ENCODE data around the gene TMEM132A. TPM values are rescaled to one million over a fixed set of nuclear protein-coding genes. Genes with fewer than 3 reads are reported as not detected.
"Not testable (repeated sequence)": the region's sequence is repeated elsewhere in the genome, so short reads cannot be mapped to it uniquely, and the experiment has no call there.

Gene TMEM132A
- total RNA-seq, 4 donors from 2014 or later: 1.8 to 7.0 (median 3.5) TPM

DNA sequence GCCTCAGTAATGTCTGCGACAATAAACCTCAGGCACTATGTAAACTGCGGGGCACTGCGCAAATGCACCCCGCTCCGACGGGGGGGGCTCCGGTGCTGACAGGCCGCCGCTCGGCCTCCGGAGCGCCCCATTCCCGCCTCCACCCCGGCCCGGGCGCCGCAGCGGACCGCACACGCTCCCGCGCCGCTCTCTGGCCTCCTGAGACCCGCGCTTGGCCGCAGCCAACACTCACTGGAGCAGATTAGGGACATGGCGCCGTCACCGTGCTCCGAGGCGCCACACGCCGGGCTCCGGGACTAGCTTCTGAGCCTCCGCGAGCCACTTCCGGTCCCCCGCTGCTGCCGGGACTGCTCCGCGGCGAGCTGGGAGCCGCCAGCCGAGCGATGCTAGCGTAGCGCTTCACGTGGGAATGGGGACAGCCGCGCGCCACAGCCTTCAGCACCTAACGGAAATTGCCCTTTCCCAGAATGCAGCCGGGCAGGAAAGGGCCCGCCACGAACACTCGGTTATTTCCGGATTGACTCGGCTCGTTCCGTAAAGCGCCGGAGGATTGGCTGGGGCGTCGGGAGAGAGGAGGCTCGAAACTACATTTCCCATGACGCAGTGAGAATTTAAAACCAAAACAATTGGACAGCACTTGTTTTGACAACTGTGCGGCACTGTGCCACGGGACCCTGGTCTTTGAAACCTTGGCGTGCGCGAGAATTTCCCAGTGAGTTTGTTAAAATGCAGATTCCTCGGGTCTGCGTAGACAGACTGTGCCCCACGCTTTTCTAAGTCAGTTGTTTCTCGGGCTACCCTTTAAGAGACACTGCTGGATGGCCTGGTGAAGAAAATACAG, 17.9 kb upstream of the TMEM132A start, which contains the start of gene PRPF19:
Gene PRPF19, minus strand, starts transcription at position 454 of the 841 bp plus-strand sequence. Its CDS starts 203 bp downstream, at position 251.
- WGBS, 2 donors (ENCODE audit: low coverage in 1 of 2): 1% methylated on average over 65 of the region's 75 CpGs; no CpG with 5 or more reads in 1 of the 2 donors
- H3K36me3 ChIP-seq: peaks cover 0 to 11% (median 3%) of the 10 kb centered on the region in 4 donors
- in situ Hi-C loops (cut with MboI; ENCODE audit: low pct_ligation_motif_present in 1 of 4, low pct_unique_long_range_greater_than_20kb in 1 of 4, low sequenced_read_pairs in 3 of 4): no loop called here
- H3K27me3 ChIP-seq: no peaks in the 10 kb centered on the region
- peaks cover 9 to 31% (median 20%) of the 10 kb centered on the region in 4 donors for H3K4me1 ChIP-seq
- no peaks in the 10 kb centered on the region for H3K9me3 ChIP-seq
- TF ChIP-seq POLR2AphosphoS5 (IDR thresholded peaks at IDR 0.05) (peak; percentile 89 to 95 (median 91)), CTCF (IDR thresholded peaks at IDR 0.05) (no peak), POLR2A (IDR thresholded peaks at IDR 0.05) (peak; percentile 82), EP300 (IDR thresholded peaks at IDR 0.05; ENCODE audit: low read depth) (no peak)
- H3K4me3 ChIP-seq: peak within 1 kb of the TSS; percentile 66 to 89 (median 85)
- H3K27ac ChIP-seq: peak within 1 kb of the TSS; percentile 96 to 99 (median 98)
- intact Hi-C loops (cut with DNase I; ENCODE audit: low total_unique reads): no loop called here
- DNase-seq: peak; percentile 99

DNA sequence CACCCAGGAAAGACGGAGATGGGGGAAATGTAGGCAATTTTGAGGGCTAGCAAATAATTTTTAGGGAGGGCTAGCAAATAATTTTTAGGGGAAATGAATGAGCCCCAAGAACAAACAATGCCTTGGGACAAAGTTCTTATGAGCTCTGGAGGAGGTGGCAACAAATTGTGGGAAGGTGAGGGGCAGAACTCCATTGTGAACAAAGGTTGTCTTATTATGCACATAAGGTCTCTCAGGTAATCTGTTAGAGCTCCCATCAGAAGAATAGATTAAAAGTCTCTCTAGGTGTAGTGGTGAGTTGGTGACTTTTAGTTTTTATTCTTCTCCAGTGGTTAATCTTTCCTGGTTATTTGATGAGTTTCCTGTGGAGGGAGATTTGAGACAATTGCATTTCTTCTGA, 15.5 kb upstream of the TMEM132A start:
- 44 to 60% methylated on average over 1 of the region's 1 CpG for WGBS, 2 donors (ENCODE audit: low coverage in 1 of 2)
- no peak for DNase-seq
- Histone ChIP-seq H3K36me3 (no peaks in the 10 kb centered on the region), H3K27ac (no peak overlapping the region), H3K4me1 (peaks cover 9 to 33% (median 25%) of the 10 kb centered on the region in 4 donors), H3K4me3 (no peak overlapping the region), H3K27me3 (no peaks in the 10 kb centered on the region), H3K9me3 (no peaks in the 10 kb centered on the region)
- no peak for TF ChIP-seq CTCF (IDR thresholded peaks at IDR 0.05)
- TF ChIP-seq POLR2AphosphoS5 (IDR thresholded peaks at IDR 0.05): no peak
- TF ChIP-seq POLR2A (IDR thresholded peaks at IDR 0.05): no peak
- intact Hi-C loops (cut with DNase I; ENCODE audit: low total_unique reads): no loop called here
- in situ Hi-C loops (cut with MboI; ENCODE audit: low pct_ligation_motif_present in 1 of 4, low pct_unique_long_range_greater_than_20kb in 1 of 4, low sequenced_read_pairs in 3 of 4): no loop called here

- DNase-seq; H3K27me3 ChIP-seq; H3K9me3 ChIP-seq; intact Hi-C loops (cut with DNase I; ENCODE audit: low total_unique reads); in situ Hi-C loops (cut with MboI; ENCODE audit: low pct_ligation_motif_present in 1 of 4, low pct_unique_long_range_greater_than_20kb in 1 of 4, low sequenced_read_pairs in 3 of 4); H3K4me3 ChIP-seq; H3K36me3 ChIP-seq: not testable (repeated sequence)
- Histone ChIP-seq H3K27ac (peak overlapping the region in 1 of 4 donors; percentile 38), H3K4me1 (peaks cover 6 to 31% (median 22%) of the 10 kb centered on the region in 4 donors)
- 67 to 81% methylated on average over 3 of the region's 3 CpGs for WGBS, 2 donors (ENCODE audit: low coverage in 1 of 2)
These were observed 14.5 kb upstream of the TMEM132A start for GRCh38 chr11:60909680-60910280.

GRCh38 chr11:60910281-60910687, 14.0 kb upstream of the TMEM132A start:
- 54 to 59% methylated on average over 2 to 3 of the region's 3 CpGs for WGBS, 2 donors (ENCODE audit: low coverage in 1 of 2)
- peak overlapping the region in 1 of 4 donors; percentile 38 for H3K27ac ChIP-seq
- intact Hi-C loops (cut with DNase I; ENCODE audit: low total_unique reads): no loop called here
- no peak for TF ChIP-seq CTCF (IDR thresholded peaks at IDR 0.05)
- no peak for TF ChIP-seq POLR2AphosphoS5 (IDR thresholded peaks at IDR 0.05)
- TF ChIP-seq POLR2A (IDR thresholded peaks at IDR 0.05): no peak
- no peak for TF ChIP-seq EP300 (IDR thresholded peaks at IDR 0.05; ENCODE audit: low read depth)
- H3K27me3 ChIP-seq: no peaks in the 10 kb centered on the region
- DNase-seq: peak; percentile 68
- H3K4me3 ChIP-seq: no peak overlapping the region
- peaks cover under 1 to 30% (median 22%) of the 10 kb centered on the region in 4 donors for H3K4me1 ChIP-seq
- no peaks in the 10 kb centered on the region for H3K9me3 ChIP-seq
- in situ Hi-C loops (cut with MboI; ENCODE audit: low pct_ligation_motif_present in 1 of 4, low pct_unique_long_range_greater_than_20kb in 1 of 4, low sequenced_read_pairs in 3 of 4): no loop called here
- H3K36me3 ChIP-seq: no peaks in the 10 kb centered on the region

All from transverse colon (tissue), 4 donors.